ENCODE measurements around the gene LRP10.

The LRP10 gene

DNA sequence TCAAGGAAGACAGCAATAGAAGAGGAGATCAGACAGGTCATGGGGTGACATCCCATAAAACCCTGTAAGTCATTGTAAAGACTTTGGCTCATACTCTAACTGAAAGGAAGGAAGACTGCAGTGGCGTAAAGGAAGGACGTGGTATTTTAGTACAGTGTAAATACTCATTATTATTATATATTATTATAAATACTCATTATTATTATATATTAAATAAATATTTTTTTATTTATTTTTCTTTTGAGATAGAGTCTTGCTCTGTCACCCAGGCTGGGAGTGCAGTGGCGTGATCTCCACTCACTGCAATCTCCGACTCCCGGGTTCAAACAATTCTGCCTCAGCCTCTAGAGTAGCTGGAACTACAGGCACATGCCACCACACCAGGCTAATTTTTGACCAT lies 15.1 kb upstream of the LRP10 start:
- TF ChIP-seq, protein P1, sequence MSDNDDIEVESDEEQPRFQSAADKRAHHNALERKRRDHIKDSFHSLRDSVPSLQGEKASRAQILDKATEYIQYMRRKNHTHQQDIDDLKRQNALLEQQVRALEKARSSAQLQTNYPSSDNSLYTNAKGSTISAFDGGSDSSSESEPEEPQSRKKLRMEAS (IDR thresholded peaks at IDR 0.05) = no peak
- TF ChIP-seq EGR1 (IDR thresholded peaks at IDR 0.05) (no peak), CEBPB (IDR thresholded peaks at IDR 0.05) (no peak), TCF12 (IDR thresholded peaks at IDR 0.05; ENCODE audit: low read depth) (no peak), EP300 (IDR thresholded peaks at IDR 0.05; ENCODE audit: borderline replicate concordance) (no peak), FOXM1 (IDR thresholded peaks at IDR 0.05; ENCODE audit: borderline replicate concordance, low read depth) (no peak), TEAD4 (IDR thresholded peaks at IDR 0.05) (no peak), TAF1 (IDR thresholded peaks at IDR 0.05; ENCODE audit: low read depth) (no peak), RAD21 (IDR thresholded peaks at IDR 0.05; ENCODE audit: low read depth) (no peak), YY1 (IDR thresholded peaks at IDR 0.05; ENCODE audit: low read depth) (no peak), NFIC (IDR thresholded peaks at IDR 0.05) (no peak), ZBTB7A (IDR thresholded peaks at IDR 0.05; ENCODE audit: low read depth) (no peak), CREB1 (IDR thresholded peaks at IDR 0.05; ENCODE audit: low read depth) (no peak)
- TF ChIP-seq, protein P2, sequence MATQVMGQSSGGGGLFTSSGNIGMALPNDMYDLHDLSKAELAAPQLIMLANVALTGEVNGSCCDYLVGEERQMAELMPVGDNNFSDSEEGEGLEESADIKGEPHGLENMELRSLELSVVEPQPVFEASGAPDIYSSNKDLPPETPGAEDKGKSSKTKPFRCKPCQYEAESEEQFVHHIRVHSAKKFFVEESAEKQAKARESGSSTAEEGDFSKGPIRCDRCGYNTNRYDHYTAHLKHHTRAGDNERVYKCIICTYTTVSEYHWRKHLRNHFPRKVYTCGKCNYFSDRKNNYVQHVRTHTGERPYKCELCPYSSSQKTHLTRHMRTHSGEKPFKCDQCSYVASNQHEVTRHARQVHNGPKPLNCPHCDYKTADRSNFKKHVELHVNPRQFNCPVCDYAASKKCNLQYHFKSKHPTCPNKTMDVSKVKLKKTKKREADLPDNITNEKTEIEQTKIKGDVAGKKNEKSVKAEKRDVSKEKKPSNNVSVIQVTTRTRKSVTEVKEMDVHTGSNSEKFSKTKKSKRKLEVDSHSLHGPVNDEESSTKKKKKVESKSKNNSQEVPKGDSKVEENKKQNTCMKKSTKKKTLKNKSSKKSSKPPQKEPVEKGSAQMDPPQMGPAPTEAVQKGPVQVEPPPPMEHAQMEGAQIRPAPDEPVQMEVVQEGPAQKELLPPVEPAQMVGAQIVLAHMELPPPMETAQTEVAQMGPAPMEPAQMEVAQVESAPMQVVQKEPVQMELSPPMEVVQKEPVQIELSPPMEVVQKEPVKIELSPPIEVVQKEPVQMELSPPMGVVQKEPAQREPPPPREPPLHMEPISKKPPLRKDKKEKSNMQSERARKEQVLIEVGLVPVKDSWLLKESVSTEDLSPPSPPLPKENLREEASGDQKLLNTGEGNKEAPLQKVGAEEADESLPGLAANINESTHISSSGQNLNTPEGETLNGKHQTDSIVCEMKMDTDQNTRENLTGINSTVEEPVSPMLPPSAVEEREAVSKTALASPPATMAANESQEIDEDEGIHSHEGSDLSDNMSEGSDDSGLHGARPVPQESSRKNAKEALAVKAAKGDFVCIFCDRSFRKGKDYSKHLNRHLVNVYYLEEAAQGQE (IDR thresholded peaks at IDR 0.05; ENCODE audit: low read depth) = no peak
- TF ChIP-seq, protein P3, sequence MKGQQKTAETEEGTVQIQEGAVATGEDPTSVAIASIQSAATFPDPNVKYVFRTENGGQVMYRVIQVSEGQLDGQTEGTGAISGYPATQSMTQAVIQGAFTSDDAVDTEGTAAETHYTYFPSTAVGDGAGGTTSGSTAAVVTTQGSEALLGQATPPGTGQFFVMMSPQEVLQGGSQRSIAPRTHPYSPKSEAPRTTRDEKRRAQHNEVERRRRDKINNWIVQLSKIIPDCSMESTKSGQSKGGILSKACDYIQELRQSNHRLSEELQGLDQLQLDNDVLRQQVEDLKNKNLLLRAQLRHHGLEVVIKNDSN (IDR thresholded peaks at IDR 0.05) = no peak

DNA sequence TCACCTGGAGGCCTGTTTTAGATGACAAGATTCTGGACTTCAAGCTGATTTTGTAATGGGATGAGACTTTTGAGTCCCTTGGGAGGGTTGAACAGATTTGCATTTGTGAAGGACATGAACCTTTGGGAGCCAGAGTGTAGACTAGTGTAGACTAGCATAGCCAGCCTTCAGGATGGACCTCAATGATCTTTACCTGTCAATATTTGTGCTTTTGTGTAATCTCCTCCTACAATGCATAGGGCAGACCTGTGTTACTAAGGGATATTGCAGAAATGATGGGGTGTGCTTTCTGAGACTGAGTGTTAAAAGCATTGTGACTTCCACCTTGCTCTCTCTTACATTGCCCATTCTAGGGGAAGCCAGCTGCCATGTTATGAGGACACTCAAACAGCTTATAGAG lies 9.9 kb upstream of the LRP10 start:
- TF ChIP-seq EP300 (IDR thresholded peaks at IDR 0.05; ENCODE audit: borderline replicate concordance) (no peak), CEBPB (IDR thresholded peaks at IDR 0.05) (no peak), CREB1 (IDR thresholded peaks at IDR 0.05; ENCODE audit: low read depth) (no peak), TAF1 (IDR thresholded peaks at IDR 0.05; ENCODE audit: low read depth) (no peak), RAD21 (IDR thresholded peaks at IDR 0.05; ENCODE audit: low read depth) (no peak), ZBTB7A (IDR thresholded peaks at IDR 0.05; ENCODE audit: low read depth) (no peak), TEAD4 (IDR thresholded peaks at IDR 0.05) (no peak), TCF12 (IDR thresholded peaks at IDR 0.05; ENCODE audit: low read depth) (no peak), FOXM1 (IDR thresholded peaks at IDR 0.05; ENCODE audit: borderline replicate concordance, low read depth) (no peak), NFIC (IDR thresholded peaks at IDR 0.05) (no peak), EGR1 (IDR thresholded peaks at IDR 0.05) (no peak), YY1 (IDR thresholded peaks at IDR 0.05; ENCODE audit: low read depth) (no peak)
- TF ChIP-seq, protein P2 (IDR thresholded peaks at IDR 0.05; ENCODE audit: low read depth) = no peak
- TF ChIP-seq, protein P3 (IDR thresholded peaks at IDR 0.05) = no peak
- TF ChIP-seq, protein P1 (IDR thresholded peaks at IDR 0.05) = no peak

DNA sequence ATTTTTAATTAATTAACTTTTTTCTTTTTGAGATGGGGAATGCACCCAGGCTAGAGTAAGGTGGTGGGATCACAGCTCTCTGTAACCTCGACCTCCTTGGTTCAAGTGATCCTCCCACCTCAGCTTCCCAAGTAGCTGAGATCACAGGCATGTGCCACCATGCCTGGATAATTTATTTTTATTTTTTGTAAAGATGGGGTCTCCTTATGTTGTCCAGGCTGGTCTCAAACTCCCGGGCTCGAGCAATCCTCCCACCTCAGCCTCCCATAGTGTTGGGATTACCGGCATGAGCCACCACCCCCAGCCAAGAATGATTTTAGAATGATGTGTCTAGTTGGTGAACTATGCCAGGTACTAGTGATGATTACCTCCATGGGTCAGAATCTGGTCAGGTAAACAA lies 6.6 kb upstream of the LRP10 start:
- TF ChIP-seq TCF12 (IDR thresholded peaks at IDR 0.05; ENCODE audit: low read depth) (no peak), RAD21 (IDR thresholded peaks at IDR 0.05; ENCODE audit: low read depth) (no peak), EGR1 (IDR thresholded peaks at IDR 0.05) (no peak), TAF1 (IDR thresholded peaks at IDR 0.05; ENCODE audit: low read depth) (no peak)
- TF ChIP-seq, protein P2 (IDR thresholded peaks at IDR 0.05; ENCODE audit: low read depth) = no peak

DNA sequence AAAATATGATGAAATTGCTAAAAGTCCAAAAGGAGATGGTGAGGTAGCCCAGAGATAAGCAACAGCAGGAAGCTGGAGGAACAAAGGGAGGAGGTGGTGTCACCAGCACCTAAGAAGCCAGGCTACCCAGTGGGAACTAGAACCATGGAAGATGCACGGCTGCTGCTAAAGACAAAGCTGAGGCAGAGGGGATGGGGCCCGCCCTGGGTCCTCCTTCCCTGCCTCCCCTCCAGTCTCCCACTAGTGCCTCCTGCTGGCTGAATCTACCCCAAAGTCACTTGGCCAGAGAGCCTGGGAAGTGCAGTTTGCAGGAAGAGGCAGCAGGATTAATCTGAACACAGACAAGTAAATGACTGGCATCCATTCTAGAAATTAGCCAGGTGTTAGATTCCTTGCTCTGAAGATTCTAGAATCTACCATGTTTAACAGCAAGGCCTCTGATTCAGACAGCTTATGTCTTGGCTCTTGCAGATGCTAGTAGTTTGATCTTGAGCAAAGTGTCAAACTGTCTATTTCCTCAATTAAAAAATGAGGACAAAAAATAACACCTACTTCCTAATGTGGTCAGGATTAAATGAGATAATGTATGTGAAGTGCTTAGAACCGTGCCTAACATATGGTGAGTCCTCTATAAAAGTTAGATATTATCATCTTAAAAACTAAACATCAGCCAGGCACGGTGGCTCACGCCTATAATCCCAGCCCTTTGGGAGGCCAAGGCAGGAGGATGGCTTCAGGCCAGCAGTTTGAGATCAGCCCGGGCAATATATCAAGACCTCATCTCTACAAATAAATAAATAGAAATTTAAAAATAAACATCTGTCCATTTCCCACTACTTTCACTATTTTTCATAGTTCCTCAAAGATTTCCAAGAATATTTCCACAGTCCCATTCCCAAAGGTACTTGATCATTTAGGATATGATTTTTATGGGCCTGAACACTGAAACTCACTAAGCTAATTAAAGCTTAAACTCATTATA lies 5.8 kb upstream of the LRP10 start:
- TF ChIP-seq TCF12 (IDR thresholded peaks at IDR 0.05; ENCODE audit: low read depth) (no peak), YY1 (IDR thresholded peaks at IDR 0.05; ENCODE audit: low read depth) (no peak), NFIC (IDR thresholded peaks at IDR 0.05) (no peak), EGR1 (IDR thresholded peaks at IDR 0.05) (no peak), FOXM1 (IDR thresholded peaks at IDR 0.05; ENCODE audit: borderline replicate concordance, low read depth) (no peak), TAF1 (IDR thresholded peaks at IDR 0.05; ENCODE audit: low read depth) (no peak), EP300 (IDR thresholded peaks at IDR 0.05; ENCODE audit: borderline replicate concordance) (no peak), TEAD4 (IDR thresholded peaks at IDR 0.05) (no peak)
- TF ChIP-seq, protein P2 (IDR thresholded peaks at IDR 0.05; ENCODE audit: low read depth) = no peak
